HEK293 (cell line): ENCODE results near the gene B9D1.

Experiments
- KLF7 ChIP-seq: fragments of 450-650 bp; formaldehyde crosslinking; IDR thresholded peaks from 2 replicates; pipeline ENCODE4 v1.5.1; 2016; ENCODE audit warnings: missing biosample characterization, missing genetic modification characterization, borderline replicate concordance
- MZF1 ChIP-seq: fragments of 450-650 bp; formaldehyde crosslinking; IDR thresholded peaks from 2 replicates; pipeline ENCODE4 v1.5.1; 2017; ENCODE audit warnings: missing biosample characterization, missing genetic modification characterization, borderline replicate concordance
- PRDM1 ChIP-seq: fragments of 450-650 bp; formaldehyde crosslinking; IDR thresholded peaks from 2 replicates; pipeline ENCODE4; 2016; ENCODE audit warnings: missing biosample characterization, missing genetic modification characterization
- SCRT2 ChIP-seq: fragments of 450-650 bp; formaldehyde crosslinking; IDR thresholded peaks from 2 replicates; pipeline ENCODE4 v1.5.1; 2016; ENCODE audit warnings: missing biosample characterization, missing genetic modification characterization
- TRIM28 ChIP-seq: IDR thresholded peaks from 2 replicates; pipeline ENCODE4 v1.6.1; 2011; ENCODE audit warnings: low read length, control low read depth, borderline replicate concordance
- ZBTB17 ChIP-seq: fragments of 450-650 bp; formaldehyde crosslinking; IDR thresholded peaks from 2 replicates; pipeline ENCODE4 v1.5.1; 2016; ENCODE audit warnings: missing biosample characterization, missing genetic modification characterization
- ZBTB20 ChIP-seq: fragments of 450-650 bp; formaldehyde crosslinking; IDR thresholded peaks from 2 replicates; pipeline ENCODE4 v1.5.1; 2016; ENCODE audit warnings: missing biosample characterization, missing genetic modification characterization
- ZBTB8A ChIP-seq: fragments of 450-650 bp; formaldehyde crosslinking; IDR thresholded peaks from 2 replicates; pipeline ENCODE4 v1.5.1; 2016; ENCODE audit warnings: missing biosample characterization, missing genetic modification characterization
- ZFHX2 ChIP-seq: fragments of 450-650 bp; formaldehyde crosslinking; conservative IDR thresholded peaks from 2 replicates; pipeline ENCODE4 v1.5.1; 2016; ENCODE audit warnings: missing biosample characterization, missing genetic modification characterization
- ZFP41 ChIP-seq: fragments of 450-650 bp; formaldehyde crosslinking; IDR thresholded peaks from 2 replicates; pipeline ENCODE4 v1.5.1; 2016; ENCODE audit warnings: missing biosample characterization, missing genetic modification characterization, borderline replicate concordance
- ZNF146 ChIP-seq: fragments of 450-650 bp; formaldehyde crosslinking; IDR thresholded peaks from 2 replicates; pipeline ENCODE4 v1.5.1; 2016; ENCODE audit warnings: missing biosample characterization, missing genetic modification characterization
- ZNF2 ChIP-seq: fragments of 450-650 bp; formaldehyde crosslinking; IDR thresholded peaks from 2 replicates; pipeline ENCODE4 v1.5.1; 2016; ENCODE audit warnings: missing biosample characterization, missing genetic modification characterization
- ZNF426 ChIP-seq: fragments of 450-650 bp; formaldehyde crosslinking; IDR thresholded peaks from 2 replicates; pipeline ENCODE4 v1.5.1; 2017; ENCODE audit warnings: missing biosample characterization, missing genetic modification characterization, mild to moderate bottlenecking, inconsistent platforms, moderate library complexity
- ZNF473 ChIP-seq: fragments of 450-650 bp; formaldehyde crosslinking; IDR thresholded peaks from 2 replicates; pipeline ENCODE4 v1.5.1; 2017; ENCODE audit warnings: missing biosample characterization, missing genetic modification characterization
- ZNF501 ChIP-seq: fragments of 450-650 bp; formaldehyde crosslinking; IDR thresholded peaks from 2 replicates; pipeline ENCODE4 v1.5.1; 2016; ENCODE audit warnings: missing biosample characterization, missing genetic modification characterization
- ZNF510 ChIP-seq: fragments of 450-650 bp; formaldehyde crosslinking; IDR thresholded peaks from 2 replicates; pipeline ENCODE4 v1.5.1; 2018; ENCODE audit warnings: mild to moderate bottlenecking, missing genetic modification characterization, missing biosample characterization; ENCODE audit not compliant: insufficient replicate concordance
- ZNF544 ChIP-seq: fragments of 450-650 bp; formaldehyde crosslinking; IDR thresholded peaks from 2 replicates; pipeline ENCODE4 v1.5.0; 2017; ENCODE audit warnings: missing biosample characterization, missing genetic modification characterization
- ZNF610 ChIP-seq: fragments of 450-650 bp; formaldehyde crosslinking; IDR thresholded peaks from 2 replicates; pipeline ENCODE4 v1.5.1; 2016; ENCODE audit warnings: missing biosample characterization, missing genetic modification characterization, borderline replicate concordance
- ZNF624 ChIP-seq: fragments of 450-650 bp; formaldehyde crosslinking; IDR thresholded peaks from 2 replicates; pipeline ENCODE4 v1.5.1; 2017; ENCODE audit warnings: missing biosample characterization, missing genetic modification characterization
- ZNF626 ChIP-seq: fragments of 450-650 bp; sonication (Bioruptor Pico); formaldehyde crosslinking; IDR thresholded peaks from 2 replicates; pipeline ENCODE4 v1.5.1; 2018; ENCODE audit warnings: missing biosample characterization, missing genetic modification characterization, inconsistent platforms
- ZNF629 ChIP-seq: fragments of 450-650 bp; formaldehyde crosslinking; IDR thresholded peaks from 2 replicates; pipeline ENCODE4 v1.5.1; 2017; ENCODE audit warnings: missing biosample characterization, missing genetic modification characterization
- ZSCAN23 ChIP-seq: fragments of 450-650 bp; formaldehyde crosslinking; IDR thresholded peaks from 2 replicates; pipeline ENCODE4 v1.5.1; 2016; ENCODE audit warnings: missing biosample characterization, missing genetic modification characterization
- TF ChIP-seq, protein P1 (sequence below): fragments of 450-650 bp; formaldehyde crosslinking; IDR thresholded peaks from 2 replicates; pipeline ENCODE4 v1.5.1; 2016; ENCODE audit warnings: missing biosample characterization, missing genetic modification characterization, borderline replicate concordance
- TF ChIP-seq, protein P2 (sequence below): fragments of 450-650 bp; formaldehyde crosslinking; IDR thresholded peaks from 2 replicates; pipeline ENCODE4 v1.5.1; 2016; ENCODE audit warnings: missing biosample characterization, missing genetic modification characterization
- TF ChIP-seq, protein P3 (sequence below): fragments of 450-650 bp; IDR thresholded peaks from 2 replicates; pipeline ENCODE4 v1.5.1; 2018; ENCODE audit warnings: missing biosample characterization, missing genetic modification characterization
- TF ChIP-seq, protein P4 (sequence below): fragments of 450-650 bp; formaldehyde crosslinking; IDR thresholded peaks from 2 replicates; pipeline ENCODE4 v1.5.1; 2016; ENCODE audit warnings: missing biosample characterization, missing genetic modification characterization
- TF ChIP-seq, protein P5 (sequence below): IDR thresholded peaks from 2 replicates; pipeline ENCODE4 v1.6.1; 2011; ENCODE audit warnings: mild to moderate bottlenecking, low read depth, low read length, borderline replicate concordance

B9D1 gene

DNA sequence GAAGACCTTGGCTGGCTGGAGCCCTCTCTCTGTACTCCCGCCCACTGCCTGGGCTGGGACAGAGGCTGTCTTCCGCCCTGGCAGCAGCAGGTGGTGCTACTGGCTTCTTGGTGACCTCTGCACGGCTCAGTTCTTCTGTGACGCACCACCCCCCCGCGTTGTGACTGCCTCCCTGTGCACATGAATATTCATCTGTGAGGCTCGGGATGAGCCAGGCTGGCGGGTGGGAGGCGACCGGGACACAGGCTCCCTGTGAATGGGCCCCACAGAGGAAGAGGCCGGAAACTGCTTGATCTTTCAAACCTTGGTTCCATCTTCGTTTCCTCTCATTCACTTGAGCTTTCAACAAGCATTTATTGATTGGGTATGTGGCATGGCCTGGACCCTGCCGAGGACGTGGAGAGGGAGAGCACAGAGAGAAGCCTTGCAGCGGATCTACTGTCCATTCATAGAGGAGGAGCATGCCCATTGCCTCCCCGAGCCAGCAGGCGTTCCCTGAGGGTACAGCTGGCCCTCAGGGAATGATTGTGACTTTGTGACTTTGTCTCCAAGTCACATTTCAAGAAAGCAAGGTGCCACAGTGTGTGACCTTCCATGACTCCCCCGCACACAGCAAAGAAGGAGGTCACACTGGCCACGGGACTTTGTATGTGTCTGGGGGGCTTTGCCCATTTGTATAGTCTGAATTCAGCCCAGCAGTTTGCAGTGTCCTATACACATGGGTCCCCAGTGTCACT is 45.0 kb downstream of the B9D1 start (continued):
- TF ChIP-seq ZBTB8A (no peak), ZNF544 (tag by site-specific recombination) (no peak), ZBTB20 (tag by site-specific recombination) (no peak), SCRT2 (tag by site-specific recombination) (peak; percentile 95), ZNF629 (tag by site-specific recombination) (peak; percentile 75), ZNF146 (no peak), ZNF2 (tag by site-specific recombination) (peak; percentile 60; the same call in 1 of the 2 replicates), TRIM28 (peak; percentile 53; the same call in 1 of the 2 replicates), ZFP41 (no peak), ZNF426 (tag by site-specific recombination) (no peak), ZSCAN23 (tag by site-specific recombination) (no peak), MZF1 (no peak), ZNF624 (tag by site-specific recombination) (no peak), ZNF610 (tag by site-specific recombination) (no peak), PRDM1 (tag by site-specific recombination) (no peak), ZNF501 (tag by site-specific recombination) (no peak), ZNF626 (no peak), ZFHX2 (peak; percentile 76), ZNF510 (tag by site-specific recombination) (no peak), ZNF473 (tag by site-specific recombination) (no peak), ZBTB17 (peak; percentile 72), KLF7 (tag by site-specific recombination) (no peak)
- TF ChIP-seq, protein P1, sequence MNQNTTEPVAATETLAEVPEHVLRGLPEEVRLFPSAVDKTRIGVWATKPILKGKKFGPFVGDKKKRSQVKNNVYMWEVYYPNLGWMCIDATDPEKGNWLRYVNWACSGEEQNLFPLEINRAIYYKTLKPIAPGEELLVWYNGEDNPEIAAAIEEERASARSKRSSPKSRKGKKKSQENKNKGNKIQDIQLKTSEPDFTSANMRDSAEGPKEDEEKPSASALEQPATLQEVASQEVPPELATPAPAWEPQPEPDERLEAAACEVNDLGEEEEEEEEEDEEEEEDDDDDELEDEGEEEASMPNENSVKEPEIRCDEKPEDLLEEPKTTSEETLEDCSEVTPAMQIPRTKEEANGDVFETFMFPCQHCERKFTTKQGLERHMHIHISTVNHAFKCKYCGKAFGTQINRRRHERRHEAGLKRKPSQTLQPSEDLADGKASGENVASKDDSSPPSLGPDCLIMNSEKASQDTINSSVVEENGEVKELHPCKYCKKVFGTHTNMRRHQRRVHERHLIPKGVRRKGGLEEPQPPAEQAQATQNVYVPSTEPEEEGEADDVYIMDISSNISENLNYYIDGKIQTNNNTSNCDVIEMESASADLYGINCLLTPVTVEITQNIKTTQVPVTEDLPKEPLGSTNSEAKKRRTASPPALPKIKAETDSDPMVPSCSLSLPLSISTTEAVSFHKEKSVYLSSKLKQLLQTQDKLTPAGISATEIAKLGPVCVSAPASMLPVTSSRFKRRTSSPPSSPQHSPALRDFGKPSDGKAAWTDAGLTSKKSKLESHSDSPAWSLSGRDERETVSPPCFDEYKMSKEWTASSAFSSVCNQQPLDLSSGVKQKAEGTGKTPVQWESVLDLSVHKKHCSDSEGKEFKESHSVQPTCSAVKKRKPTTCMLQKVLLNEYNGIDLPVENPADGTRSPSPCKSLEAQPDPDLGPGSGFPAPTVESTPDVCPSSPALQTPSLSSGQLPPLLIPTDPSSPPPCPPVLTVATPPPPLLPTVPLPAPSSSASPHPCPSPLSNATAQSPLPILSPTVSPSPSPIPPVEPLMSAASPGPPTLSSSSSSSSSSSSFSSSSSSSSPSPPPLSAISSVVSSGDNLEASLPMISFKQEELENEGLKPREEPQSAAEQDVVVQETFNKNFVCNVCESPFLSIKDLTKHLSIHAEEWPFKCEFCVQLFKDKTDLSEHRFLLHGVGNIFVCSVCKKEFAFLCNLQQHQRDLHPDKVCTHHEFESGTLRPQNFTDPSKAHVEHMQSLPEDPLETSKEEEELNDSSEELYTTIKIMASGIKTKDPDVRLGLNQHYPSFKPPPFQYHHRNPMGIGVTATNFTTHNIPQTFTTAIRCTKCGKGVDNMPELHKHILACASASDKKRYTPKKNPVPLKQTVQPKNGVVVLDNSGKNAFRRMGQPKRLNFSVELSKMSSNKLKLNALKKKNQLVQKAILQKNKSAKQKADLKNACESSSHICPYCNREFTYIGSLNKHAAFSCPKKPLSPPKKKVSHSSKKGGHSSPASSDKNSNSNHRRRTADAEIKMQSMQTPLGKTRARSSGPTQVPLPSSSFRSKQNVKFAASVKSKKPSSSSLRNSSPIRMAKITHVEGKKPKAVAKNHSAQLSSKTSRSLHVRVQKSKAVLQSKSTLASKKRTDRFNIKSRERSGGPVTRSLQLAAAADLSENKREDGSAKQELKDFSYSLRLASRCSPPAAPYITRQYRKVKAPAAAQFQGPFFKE (tag by site-specific recombination) = no peak
- TF ChIP-seq, protein P2, sequence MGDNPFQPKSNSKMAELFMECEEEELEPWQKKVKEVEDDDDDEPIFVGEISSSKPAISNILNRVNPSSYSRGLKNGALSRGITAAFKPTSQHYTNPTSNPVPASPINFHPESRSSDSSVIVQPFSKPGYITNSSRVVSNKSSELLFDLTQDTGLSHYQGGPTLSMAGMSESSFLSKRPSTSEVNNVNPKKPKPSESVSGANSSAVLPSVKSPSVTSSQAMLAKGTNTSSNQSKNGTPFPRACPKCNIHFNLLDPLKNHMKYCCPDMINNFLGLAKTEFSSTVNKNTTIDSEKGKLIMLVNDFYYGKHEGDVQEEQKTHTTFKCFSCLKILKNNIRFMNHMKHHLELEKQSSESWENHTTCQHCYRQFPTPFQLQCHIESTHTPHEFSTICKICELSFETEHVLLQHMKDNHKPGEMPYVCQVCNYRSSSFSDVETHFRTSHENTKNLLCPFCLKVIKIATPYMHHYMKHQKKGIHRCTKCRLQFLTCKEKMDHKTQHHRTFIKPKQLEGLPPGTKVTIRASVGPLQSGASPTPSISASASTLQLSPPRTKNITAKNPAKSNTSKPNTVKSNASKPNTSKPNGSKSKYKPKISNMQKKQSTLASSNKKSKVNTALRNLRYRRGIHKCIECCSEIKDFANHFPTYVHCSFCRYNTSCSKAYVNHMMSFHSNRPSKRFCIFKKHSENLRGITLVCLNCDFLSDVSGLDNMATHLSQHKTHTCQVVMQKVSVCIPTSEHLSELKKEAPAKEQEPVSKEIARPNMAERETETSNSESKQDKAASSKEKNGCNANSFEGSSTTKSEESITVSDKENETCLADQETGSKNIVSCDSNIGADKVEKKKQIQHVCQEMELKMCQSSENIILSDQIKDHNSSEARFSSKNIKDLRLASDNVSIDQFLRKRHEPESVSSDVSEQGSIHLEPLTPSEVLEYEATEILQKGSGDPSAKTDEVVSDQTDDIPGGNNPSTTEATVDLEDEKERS (tag by site-specific recombination) = no peak
- TF ChIP-seq, protein P3, sequence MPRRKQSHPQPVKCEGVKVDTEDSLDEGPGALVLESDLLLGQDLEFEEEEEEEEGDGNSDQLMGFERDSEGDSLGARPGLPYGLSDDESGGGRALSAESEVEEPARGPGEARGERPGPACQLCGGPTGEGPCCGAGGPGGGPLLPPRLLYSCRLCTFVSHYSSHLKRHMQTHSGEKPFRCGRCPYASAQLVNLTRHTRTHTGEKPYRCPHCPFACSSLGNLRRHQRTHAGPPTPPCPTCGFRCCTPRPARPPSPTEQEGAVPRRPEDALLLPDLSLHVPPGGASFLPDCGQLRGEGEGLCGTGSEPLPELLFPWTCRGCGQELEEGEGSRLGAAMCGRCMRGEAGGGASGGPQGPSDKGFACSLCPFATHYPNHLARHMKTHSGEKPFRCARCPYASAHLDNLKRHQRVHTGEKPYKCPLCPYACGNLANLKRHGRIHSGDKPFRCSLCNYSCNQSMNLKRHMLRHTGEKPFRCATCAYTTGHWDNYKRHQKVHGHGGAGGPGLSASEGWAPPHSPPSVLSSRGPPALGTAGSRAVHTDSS (tag by site-specific recombination) = no peak
- TF ChIP-seq, protein P4, sequence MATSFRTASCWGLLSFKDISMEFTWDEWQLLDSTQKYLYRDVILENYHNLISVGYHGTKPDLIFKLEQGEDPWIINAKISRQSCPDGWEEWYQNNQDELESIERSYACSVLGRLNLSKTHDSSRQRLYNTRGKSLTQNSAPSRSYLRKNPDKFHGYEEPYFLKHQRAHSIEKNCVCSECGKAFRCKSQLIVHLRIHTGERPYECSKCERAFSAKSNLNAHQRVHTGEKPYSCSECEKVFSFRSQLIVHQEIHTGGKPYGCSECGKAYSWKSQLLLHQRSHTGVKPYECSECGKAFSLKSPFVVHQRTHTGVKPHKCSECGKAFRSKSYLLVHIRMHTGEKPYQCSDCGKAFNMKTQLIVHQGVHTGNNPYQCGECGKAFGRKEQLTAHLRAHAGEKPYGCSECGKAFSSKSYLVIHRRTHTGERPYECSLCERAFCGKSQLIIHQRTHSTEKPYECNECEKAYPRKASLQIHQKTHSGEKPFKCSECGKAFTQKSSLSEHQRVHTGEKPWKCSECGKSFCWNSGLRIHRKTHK (tag by site-specific recombination) = no peak
- TF ChIP-seq, protein P5, sequence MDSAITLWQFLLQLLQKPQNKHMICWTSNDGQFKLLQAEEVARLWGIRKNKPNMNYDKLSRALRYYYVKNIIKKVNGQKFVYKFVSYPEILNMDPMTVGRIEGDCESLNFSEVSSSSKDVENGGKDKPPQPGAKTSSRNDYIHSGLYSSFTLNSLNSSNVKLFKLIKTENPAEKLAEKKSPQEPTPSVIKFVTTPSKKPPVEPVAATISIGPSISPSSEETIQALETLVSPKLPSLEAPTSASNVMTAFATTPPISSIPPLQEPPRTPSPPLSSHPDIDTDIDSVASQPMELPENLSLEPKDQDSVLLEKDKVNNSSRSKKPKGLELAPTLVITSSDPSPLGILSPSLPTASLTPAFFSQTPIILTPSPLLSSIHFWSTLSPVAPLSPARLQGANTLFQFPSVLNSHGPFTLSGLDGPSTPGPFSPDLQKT = no peak
